ENCODE data around the gene IWS1. TPM values are rescaled to one million over a fixed set of nuclear protein-coding genes. Genes with fewer than 3 reads are reported as not detected.

The IWS1 gene
- total and polyA plus RNA-seq, 4 donors: 20.3 to 64.5 (median 32.6) TPM

- 69 to 78% methylated on average over 5 of the region's 5 CpGs for WGBS, 2 donors
- Histone ChIP-seq H3K4me1 (ENCODE audit: control insufficient read depth in 5 of 5, insufficient read depth in 5 of 5, low read length in 5 of 5) (no peaks in the 10 kb centered on the region), H3K9me3 (ENCODE audit: control insufficient read depth in 4 of 4, insufficient read depth in 3 of 4, low read length in 3 of 4) (no peaks in the 10 kb centered on the region), H3K36me3 (ENCODE audit: control insufficient read depth in 4 of 4, insufficient read depth in 4 of 4, low read length in 4 of 4) (peaks cover 6 to 27% (median 18%) of the 10 kb centered on the region in 4 donors), H3K27ac (ENCODE audit: low read depth in 1 of 2, low read length in 1 of 2) (no peak overlapping the region), H3K9ac (ENCODE audit: insufficient read depth in 1 of 2, low read length in 2 of 2) (no peak overlapping the region), H3K27me3 (ENCODE audit: control insufficient read depth in 3 of 3, insufficient read depth in 3 of 3, low read length in 2 of 3) (no peaks in the 10 kb centered on the region), H3K4me3 (no peak overlapping the region)
- DNase-seq (peak in 2 of 3 donors; percentile 81 to 88), ATAC-seq (ENCODE audit: insufficient read depth, low FRiP score) (no peak)
- TF ChIP-seq CTCF (IDR thresholded peaks at IDR 0.05; ENCODE audit: control extremely low read depth, extremely low read depth): peak; percentile 56
Observed at GRCh38 chr2:127479219-127479825, 47.0 kb downstream of the IWS1 start.

- ATAC-seq (ENCODE audit: insufficient read depth, low FRiP score): no peak
- WGBS, 2 donors: 99 to 100% methylated on average over 2 of the region's 2 CpGs
Observed at GRCh38 chr2:127475788-127476187, 50.5 kb downstream of the IWS1 start.

GRCh38 chr2:127472268-127472667 lies 54.0 kb downstream of the IWS1 start:
- no peak for TF ChIP-seq CTCF (IDR thresholded peaks at IDR 0.05; ENCODE audit: control extremely low read depth, extremely low read depth)

More at GRCh38 chr2:127475788-127476187, 50.5 kb downstream of the IWS1 start:
- H3K4me3 ChIP-seq: no peak overlapping the region
- H3K4me1 ChIP-seq (ENCODE audit: control insufficient read depth in 5 of 5, insufficient read depth in 5 of 5, low read length in 5 of 5): no peaks in the 10 kb centered on the region
- H3K27ac ChIP-seq (ENCODE audit: low read depth in 1 of 2, low read length in 1 of 2): no peak overlapping the region
- no peaks in the 10 kb centered on the region for H3K27me3 ChIP-seq (ENCODE audit: control insufficient read depth in 3 of 3, insufficient read depth in 3 of 3, low read length in 2 of 3)
- no peak overlapping the region for H3K9ac ChIP-seq (ENCODE audit: insufficient read depth in 1 of 2, low read length in 2 of 2)
- no peak for TF ChIP-seq CTCF (IDR thresholded peaks at IDR 0.05; ENCODE audit: control extremely low read depth, extremely low read depth)
- DNase-seq: no peak
- H3K9me3 ChIP-seq (ENCODE audit: control insufficient read depth in 4 of 4, insufficient read depth in 3 of 4, low read length in 3 of 4): no peaks in the 10 kb centered on the region
- peaks cover 0 to 5% (median 2%) of the 10 kb centered on the region in 4 donors for H3K36me3 ChIP-seq (ENCODE audit: control insufficient read depth in 4 of 4, insufficient read depth in 4 of 4, low read length in 4 of 4)

More at GRCh38 chr2:127472268-127472667, 54.0 kb downstream of the IWS1 start:
- peaks cover 0 to 2% (median 0%) of the 10 kb centered on the region in 5 donors for H3K4me1 ChIP-seq (ENCODE audit: control insufficient read depth in 5 of 5, insufficient read depth in 5 of 5, low read length in 5 of 5)
- H3K36me3 ChIP-seq (ENCODE audit: control insufficient read depth in 4 of 4, insufficient read depth in 4 of 4, low read length in 4 of 4): peaks cover 0 to 5% (median 0%) of the 10 kb centered on the region in 4 donors
- H3K27ac ChIP-seq (ENCODE audit: low read depth in 1 of 2, low read length in 1 of 2): no peak overlapping the region
- H3K9me3 ChIP-seq (ENCODE audit: control insufficient read depth in 4 of 4, insufficient read depth in 3 of 4, low read length in 3 of 4): peaks cover 0 to 2% (median 0%) of the 10 kb centered on the region in 4 donors
- ATAC-seq (ENCODE audit: insufficient read depth, low FRiP score): no peak
- WGBS, 2 donors: 77 to 94% methylated on average over 1 of the region's 1 CpG
- DNase-seq: no peak
- H3K4me3 ChIP-seq: no peak overlapping the region
- H3K9ac ChIP-seq (ENCODE audit: insufficient read depth in 1 of 2, low read length in 2 of 2): no peak overlapping the region
- no peaks in the 10 kb centered on the region for H3K27me3 ChIP-seq (ENCODE audit: control insufficient read depth in 3 of 3, insufficient read depth in 3 of 3, low read length in 2 of 3)

Data from lung (tissue), 12 donors.